Stimulated activated CD8-positive, alpha-beta memory T cell treated with anti-CD3 and anti-CD28 coated beads, Interleukin-7, amount 100 ng/mL, for 24 hours (primary cell): Measurements from ENCODE around the gene PPP1R3E.

Experiments
- DNase-seq: peaks from one replicate; pipeline ENCODE4 v3.0.0-alpha.2; 2020; ENCODE audit warnings: low read depth

Gene PPP1R3E

GRCh38 chr14:23322568-23323517 is 20.2 kb upstream of the PPP1R3E start:
- DNase-seq, result no peak

- no peak for DNase-seq
Measured at GRCh38 chr14:23321572-23322547, 19.2 kb upstream of the PPP1R3E start.

GRCh38 chr14:23320584-23321571 is 18.2 kb upstream of the PPP1R3E start, which contains the start of gene PABPN1:
Gene PABPN1 (plus strand): TSS chr14:23321457. CDS start chr14:23321470, 13 bp downstream.
- peak; percentile 91 for DNase-seq

GRCh38 chr14:23319746-23320583 is 17.3 kb upstream of the PPP1R3E start:
- no peak for DNase-seq

GRCh38 chr14:23316300-23316699 is 13.6 kb upstream of the PPP1R3E start:
- no peak for DNase-seq

GRCh38 chr14:23310546-23310945 is 7.9 kb upstream of the PPP1R3E start:
- DNase-seq, result no peak

- DNase-seq, result no peak
Measured at GRCh38 chr14:23308721-23309445, 6.2 kb upstream of the PPP1R3E start.

GRCh38 chr14:23307687-23308644 is 5.3 kb upstream of the PPP1R3E start:
- no peak for DNase-seq

GRCh38 chr14:23307146-23307530 is 4.5 kb upstream of the PPP1R3E start:
- no peak for DNase-seq

GRCh38 chr14:23306412-23307145 is 3.9 kb upstream of the PPP1R3E start, which contains the start of gene BCL2L2:
Gene BCL2L2 (plus strand): TSS chr14:23306833. CDS start chr14:23307768, 935 bp downstream.
- no peak for DNase-seq

- DNase-seq, result no peak
Measured at GRCh38 chr14:23301969-23302289, 730 bp downstream of the PPP1R3E start.

GRCh38 chr14:23301288-23301968 is 1.2 kb downstream of the PPP1R3E start:
- peak; percentile 87 for DNase-seq

- no peak for DNase-seq
Measured at GRCh38 chr14:23300687-23301223, 1.9 kb downstream of the PPP1R3E start.

- no peak for DNase-seq
Measured at GRCh38 chr14:23299986-23300686, 2.5 kb downstream of the PPP1R3E start.

GRCh38 chr14:23299211-23299957 is 3.3 kb downstream of the PPP1R3E start:
- no peak for DNase-seq
